Measurements from ENCODE around the gene OSCP1. TPM values are rescaled to one million over a fixed set of nuclear protein-coding genes. Genes with fewer than 3 reads are reported as not detected.
A peak's percentile ranks its signal among the peaks of the same experiment; 100 is the strongest.

Gene OSCP1
- total RNA-seq, 1 donor from 2014 or later: 5.2 TPM

GRCh38 chr1:36380143-36380619 lies 70.1 kb downstream of the OSCP1 start:
- H3K27ac ChIP-seq: no peak overlapping the region
- H3K27me3 ChIP-seq: no peaks in the 10 kb centered on the region
- TF ChIP-seq, protein P1, sequence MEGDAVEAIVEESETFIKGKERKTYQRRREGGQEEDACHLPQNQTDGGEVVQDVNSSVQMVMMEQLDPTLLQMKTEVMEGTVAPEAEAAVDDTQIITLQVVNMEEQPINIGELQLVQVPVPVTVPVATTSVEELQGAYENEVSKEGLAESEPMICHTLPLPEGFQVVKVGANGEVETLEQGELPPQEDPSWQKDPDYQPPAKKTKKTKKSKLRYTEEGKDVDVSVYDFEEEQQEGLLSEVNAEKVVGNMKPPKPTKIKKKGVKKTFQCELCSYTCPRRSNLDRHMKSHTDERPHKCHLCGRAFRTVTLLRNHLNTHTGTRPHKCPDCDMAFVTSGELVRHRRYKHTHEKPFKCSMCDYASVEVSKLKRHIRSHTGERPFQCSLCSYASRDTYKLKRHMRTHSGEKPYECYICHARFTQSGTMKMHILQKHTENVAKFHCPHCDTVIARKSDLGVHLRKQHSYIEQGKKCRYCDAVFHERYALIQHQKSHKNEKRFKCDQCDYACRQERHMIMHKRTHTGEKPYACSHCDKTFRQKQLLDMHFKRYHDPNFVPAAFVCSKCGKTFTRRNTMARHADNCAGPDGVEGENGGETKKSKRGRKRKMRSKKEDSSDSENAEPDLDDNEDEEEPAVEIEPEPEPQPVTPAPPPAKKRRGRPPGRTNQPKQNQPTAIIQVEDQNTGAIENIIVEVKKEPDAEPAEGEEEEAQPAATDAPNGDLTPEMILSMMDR (IDR thresholded peaks at IDR 0.05): no peak
- TF ChIP-seq POLR2AphosphoS5 (IDR thresholded peaks at IDR 0.05; ENCODE audit: insufficient read depth in 1 of 2, low read depth in 1 of 2) (no peak), POLR2A (IDR thresholded peaks at IDR 0.05) (no peak)
- peaks cover 0 to 3% of the 10 kb centered on the region in 2 donors for H3K36me3 ChIP-seq
- no peaks in the 10 kb centered on the region for H3K9me3 ChIP-seq
- H3K4me3 ChIP-seq: no peak overlapping the region
- intact Hi-C loops (cut with DNase I): loop anchor here (10.0 kb wide), 1 partner anchor 225 kb away; the partner anchor contains the start of gene MAP7D1
- H3K4me1 ChIP-seq: peaks cover 47% of the 10 kb centered on the region
- DNase-seq (ENCODE audit: extremely low spot score in 2 of 2): no peak

- DNase-seq (ENCODE audit: extremely low spot score in 2 of 2): no peak
- H3K27me3 ChIP-seq: no peaks in the 10 kb centered on the region
- intact Hi-C loops (cut with DNase I): no loop called here
- no peak for TF ChIP-seq POLR2AphosphoS5 (IDR thresholded peaks at IDR 0.05; ENCODE audit: insufficient read depth in 1 of 2, low read depth in 1 of 2)
- TF ChIP-seq, protein P1 (IDR thresholded peaks at IDR 0.05): no peak
- no peak for TF ChIP-seq POLR2A (IDR thresholded peaks at IDR 0.05)
- no peak overlapping the region for H3K4me3 ChIP-seq
- peak overlapping the region; percentile 33 for H3K27ac ChIP-seq
- no peaks in the 10 kb centered on the region for H3K9me3 ChIP-seq
- peaks cover 0 to 3% of the 10 kb centered on the region in 2 donors for H3K36me3 ChIP-seq
- peaks cover 47% of the 10 kb centered on the region for H3K4me1 ChIP-seq
Measured at GRCh38 chr1:36377791-36378492, 72.3 kb downstream of the OSCP1 start.

DNA sequence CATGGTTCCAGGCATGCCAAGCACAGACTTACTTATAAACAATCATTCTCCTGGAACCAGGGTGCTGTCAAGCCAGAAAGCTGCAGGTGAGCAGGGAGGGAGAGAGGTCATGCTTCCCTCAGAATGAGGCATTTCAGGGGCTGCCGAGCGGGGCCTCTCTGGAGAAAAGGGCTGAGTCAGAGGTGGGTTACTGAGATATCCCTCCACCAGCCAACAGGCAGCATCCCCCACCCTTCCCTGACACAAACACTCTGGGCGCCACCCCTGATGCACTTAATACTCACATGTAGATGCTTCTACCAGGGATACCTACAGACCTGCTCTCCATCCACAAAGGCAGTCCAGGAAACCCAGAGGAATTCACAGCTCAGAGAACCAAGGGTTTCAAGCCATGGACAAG lies 77.6 kb downstream of the OSCP1 start:
- no peaks in the 10 kb centered on the region for H3K36me3 ChIP-seq
- H3K27ac ChIP-seq: peak overlapping the region; percentile 96
- intact Hi-C loops (cut with DNase I): no loop called here
- H3K9me3 ChIP-seq: no peaks in the 10 kb centered on the region
- DNase-seq (ENCODE audit: extremely low spot score in 2 of 2): no peak
- no peak overlapping the region for H3K4me3 ChIP-seq
- H3K4me1 ChIP-seq: peaks cover 75% of the 10 kb centered on the region
- no peaks in the 10 kb centered on the region for H3K27me3 ChIP-seq
- TF ChIP-seq POLR2A (IDR thresholded peaks at IDR 0.05) (no peak), POLR2AphosphoS5 (IDR thresholded peaks at IDR 0.05; ENCODE audit: insufficient read depth in 1 of 2, low read depth in 1 of 2) (no peak)
- TF ChIP-seq, protein P1 (IDR thresholded peaks at IDR 0.05): no peak

GRCh38 chr1:36369061-36369861 lies 81.0 kb downstream of the OSCP1 start:
- Histone ChIP-seq H3K4me1 (peaks cover 80% of the 10 kb centered on the region), H3K36me3 (no peaks in the 10 kb centered on the region), H3K9me3 (no peaks in the 10 kb centered on the region), H3K27me3 (no peaks in the 10 kb centered on the region), H3K4me3 (no peak overlapping the region), H3K27ac (peak overlapping the region; percentile 17)
- DNase-seq (ENCODE audit: extremely low spot score in 2 of 2): no peak
- TF ChIP-seq POLR2A (IDR thresholded peaks at IDR 0.05) (no peak), POLR2AphosphoS5 (IDR thresholded peaks at IDR 0.05; ENCODE audit: insufficient read depth in 1 of 2, low read depth in 1 of 2) (peak in 1 of 2 donors; percentile 60)
- TF ChIP-seq, protein P1 (IDR thresholded peaks at IDR 0.05): peak; percentile 91 to 94 (median 92)
- intact Hi-C loops (cut with DNase I): no loop called here

Small RNAs within 50 kb of the gene (small RNA-seq; reads per million reads assigned to genes)
- gene RNU4-27P (not detected), gene SNORA63C (1.0 reads per million, percentile 21 among the genes with 10 or more reads in this experiment)

Other genes with a start within 250 kb of the OSCP1 start
- gene THRAP3, start 226.0 kb downstream of the OSCP1 start, total RNA-seq: 57.7 TPM
- gene SH3D21, start 144.1 kb downstream of the OSCP1 start, total RNA-seq: 17.2 TPM
- gene EVA1B, start 126.8 kb downstream of the OSCP1 start, total RNA-seq: 101 TPM
- gene STK40, start 64.5 kb downstream of the OSCP1 start, total RNA-seq: 35.4 TPM
- gene LSM10, start 52.5 kb downstream of the OSCP1 start, total RNA-seq: 45.2 TPM
- 54.0 TPM for gene MRPS15, start 13.9 kb upstream of the OSCP1 start, total RNA-seq
- 8.8 TPM for gene CSF3R, start 32.5 kb upstream of the OSCP1 start, total RNA-seq

Data from vagina (tissue), 2 donors.